Left cardiac atrium (tissue), 2 donors: ENCODE data around the gene NKTR. TPM values are rescaled to one million over a fixed set of nuclear protein-coding genes. Genes with fewer than 3 reads are reported as not detected.

ENCODE experiments used
- total RNA-seq, 2 donors: library from RNA; stranded (reverse); fragmentation: NEBNext Ultra II Directional; extraction: Animal tissue kit (Norgen Biotek cat#: 25700); gene quantifications; one replicate each; pipeline ENCODE4 v1.2.1, GENCODE V29; 2021
- donor health status: DM: no; HTN: yes; CAD: no; lungs with severe emphysema.
- donor health status: DM: yes; HTN: yes; CAD: no.

The NKTR gene
- total RNA-seq, 2 donors from 2014 or later = 26.5 to 35.9 TPM

Other genes starting within 250 kb of the NKTR start
- gene LYZL4, start 190.1 kb upstream of the NKTR start, total RNA-seq = not detected
- gene VIPR1, start 98.0 kb upstream of the NKTR start, total RNA-seq = 1 to 10 TPM; 4.9 to 5.9 TPM
- 10 to 100 TPM; 24.4 to 29.8 TPM for gene SEC22C, start 18.7 kb upstream of the NKTR start, total RNA-seq
- 10 to 100 TPM; 13.4 to 14.1 TPM for gene SS18L2, start 9.8 kb upstream of the NKTR start, total RNA-seq
- gene ZBTB47, start 53.0 kb downstream of the NKTR start, total RNA-seq = 100 to 1,000 TPM in 1 of 2 donors, 10 to 100 TPM in 1; 68.5 to 108 TPM
- gene KLHL40, start 84.9 kb downstream of the NKTR start, total RNA-seq = under 1 TPM in 1 of 2 donors, not detected in 1; 0.86 TPM
- 100 to 1,000 TPM; 431 to 706 TPM for gene HHATL, start 102.1 kb downstream of the NKTR start, total RNA-seq
- 1 to 10 TPM in 1 of 2 donors, not detected in 1; 1.0 TPM for gene CCDC13, start 172.6 kb downstream of the NKTR start, total RNA-seq
- gene HIGD1A, start 203.8 kb downstream of the NKTR start, total RNA-seq = 100 to 1,000 TPM; 200 to 270 TPM
- 1 to 10 TPM; 2.2 to 2.4 TPM for gene ACKR2, start 208.8 kb downstream of the NKTR start, total RNA-seq